ENCODE data around the gene NBEA.

Gene NBEA

GRCh38 chr13:35694549-35695447 is 752.7 kb downstream of the NBEA start:
- TF ChIP-seq CTCF (IDR thresholded peaks at IDR 0.05; ENCODE audit: extremely low read depth, insufficient read depth, missing control alignments): no peak
- in situ Hi-C loops (cut with MboI; ENCODE audit: low pct_unique_long_range_greater_than_20kb, low sequenced_read_pairs, unreplicated experiment): no loop called here
- no peak for DNase-seq (ENCODE audit: low spot score)

- no peak for TF ChIP-seq CTCF (IDR thresholded peaks at IDR 0.05; ENCODE audit: extremely low read depth, insufficient read depth, missing control alignments)
- in situ Hi-C loops (cut with MboI; ENCODE audit: low pct_unique_long_range_greater_than_20kb, low sequenced_read_pairs, unreplicated experiment): no loop called here
- DNase-seq (ENCODE audit: low spot score): no peak
Observed at GRCh38 chr13:35695448-35695770, 753.3 kb downstream of the NBEA start.

- no peak for DNase-seq (ENCODE audit: low spot score)
- in situ Hi-C loops (cut with MboI; ENCODE audit: low pct_unique_long_range_greater_than_20kb, low sequenced_read_pairs, unreplicated experiment): no loop called here
- TF ChIP-seq CTCF (IDR thresholded peaks at IDR 0.05; ENCODE audit: extremely low read depth, insufficient read depth, missing control alignments): no peak
Observed at GRCh38 chr13:35697186-35697730, 755.2 kb downstream of the NBEA start.

GRCh38 chr13:35698911-35699576 is 757.0 kb downstream of the NBEA start:
- DNase-seq (ENCODE audit: low spot score): no peak
- TF ChIP-seq CTCF (IDR thresholded peaks at IDR 0.05; ENCODE audit: extremely low read depth, insufficient read depth, missing control alignments): no peak
- in situ Hi-C loops (cut with MboI; ENCODE audit: low pct_unique_long_range_greater_than_20kb, low sequenced_read_pairs, unreplicated experiment): no loop called here

GRCh38 chr13:35699825-35700510 is 757.9 kb downstream of the NBEA start:
- DNase-seq (ENCODE audit: low spot score): no peak

More at GRCh38 chr13:35699825-35700510, 757.9 kb downstream of the NBEA start:
- no peak for TF ChIP-seq CTCF (IDR thresholded peaks at IDR 0.05; ENCODE audit: extremely low read depth, insufficient read depth, missing control alignments)
- in situ Hi-C loops (cut with MboI; ENCODE audit: low pct_unique_long_range_greater_than_20kb, low sequenced_read_pairs, unreplicated experiment): no loop called here
